ENCODE measurements around the gene SLC29A3. TPM values are rescaled to one million over a fixed set of nuclear protein-coding genes. Genes with fewer than 3 reads are reported as not detected.

Gene SLC29A3
- polyA plus RNA-seq, 1 of the 3 experiments (the other 2 are of a cell fraction), result 3.8 TPM

GRCh38 chr10:71291528-71291900 is 27.5 kb upstream of the SLC29A3 start:
- Histone ChIP-seq H2AFZ (ENCODE audit: low read depth) (no peak overlapping the region), H3K4me3 (ENCODE audit: low read depth in 2 of 2, low read length in 1 of 2) (no peak overlapping the region), H3K9me3 (no peaks in the 10 kb centered on the region), H3K4me1 (ENCODE audit: control insufficient read depth in 1 of 2, insufficient read depth in 2 of 2, low read depth in 1 of 2, low read length in 1 of 2) (peaks cover 0 to 15% of the 10 kb centered on the region in 2 experiments; a peak in 1 of 4 replicates), H3K79me2 (ENCODE audit: insufficient read depth) (no peaks in the 10 kb centered on the region), H4K20me1 (ENCODE audit: insufficient read depth) (peaks cover 8% of the 10 kb centered on the region; the same call in 1 of the 2 replicates), H3K27ac (ENCODE audit: low read depth in 2 of 2, low read length in 1 of 2) (no peak overlapping the region; a peak in 1 of 4 replicates), H3K36me3 (replicated peaks in 1 of 2; ENCODE audit: control insufficient read depth in 1 of 2, insufficient read depth in 2 of 2, low read length in 1 of 2) (peaks cover 28 to 79% of the 10 kb centered on the region in 2 experiments), H3K27me3 (ENCODE audit: insufficient read depth) (no peaks in the 10 kb centered on the region), H3K4me2 (no peak overlapping the region), H3F3A (replicated peaks; ENCODE audit: insufficient read depth) (no peaks in the 10 kb centered on the region), H3K9me2 (no peaks in the 10 kb centered on the region), H3K9ac (no peak overlapping the region)
- ChIA-PET POLR2A (no interaction called here), CTCF (interaction anchor here (2.1 to 7.8 kb wide), 3 partner anchors 11 to 388 kb away, joined by 8 to 38 read pairs (median 16); no protein-coding TSS in a partner anchor)
- DNase-seq, result no peak
- TF ChIP-seq FOXJ3 (CRISPR knock-in tag; IDR thresholded peaks at IDR 0.05) (no peak), MXI1 (IDR thresholded peaks at IDR 0.05; ENCODE audit: low read depth, low read length) (no peak), CTCF (IDR thresholded peaks at IDR 0.05) (no peak), EZH2phosphoT487 (IDR thresholded peaks at IDR 0.05; ENCODE audit: borderline replicate concordance, low read depth) (no peak), NRF1 (IDR thresholded peaks at IDR 0.05; ENCODE audit: low read depth, low read length) (no peak)
- 91% methylated on average over 10 of the region's 13 CpGs for WGBS (ENCODE audit: low lambda C conversion rate)

GRCh38 chr10:71292624-71293445 is 26.2 kb upstream of the SLC29A3 start:
- Histone ChIP-seq H3K9ac (no peak overlapping the region), H3K36me3 (replicated peaks in 1 of 2; ENCODE audit: control insufficient read depth in 1 of 2, insufficient read depth in 2 of 2, low read length in 1 of 2) (peaks cover 22 to 75% of the 10 kb centered on the region in 2 experiments), H3K4me1 (ENCODE audit: control insufficient read depth in 1 of 2, insufficient read depth in 2 of 2, low read depth in 1 of 2, low read length in 1 of 2) (peaks cover 0 to 15% of the 10 kb centered on the region in 2 experiments; a peak in 1 of 4 replicates), H2AFZ (ENCODE audit: low read depth) (no peak overlapping the region), H3K4me3 (ENCODE audit: low read depth in 2 of 2, low read length in 1 of 2) (no peak overlapping the region), H3K4me2 (no peak overlapping the region), H3K27ac (ENCODE audit: low read depth in 2 of 2, low read length in 1 of 2) (peak overlapping the region in 1 of 2 experiments; percentile 22; a peak in 1 of 4 replicates), H3K27me3 (ENCODE audit: insufficient read depth) (no peaks in the 10 kb centered on the region), H3K79me2 (ENCODE audit: insufficient read depth) (no peaks in the 10 kb centered on the region), H3F3A (replicated peaks; ENCODE audit: insufficient read depth) (no peaks in the 10 kb centered on the region), H3K9me3 (no peaks in the 10 kb centered on the region), H4K20me1 (ENCODE audit: insufficient read depth) (peaks cover 12% of the 10 kb centered on the region; the same call in 1 of the 2 replicates), H3K9me2 (no peaks in the 10 kb centered on the region)
- 87% methylated on average over 9 of the region's 10 CpGs for WGBS (ENCODE audit: low lambda C conversion rate)
- TF ChIP-seq YY1 (IDR thresholded peaks at IDR 0.05; ENCODE audit: low read depth) (no peak), FOXJ3 (CRISPR knock-in tag; IDR thresholded peaks at IDR 0.05) (no peak), EP300 (IDR thresholded peaks at IDR 0.05; ENCODE audit: borderline replicate concordance in 1 of 2, low read depth in 1 of 2, low read length in 1 of 2) (no peak), TCF12 (IDR thresholded peaks at IDR 0.05) (no peak), EZH2phosphoT487 (IDR thresholded peaks at IDR 0.05; ENCODE audit: borderline replicate concordance, low read depth) (no peak)
- TF ChIP-seq, protein P1, sequence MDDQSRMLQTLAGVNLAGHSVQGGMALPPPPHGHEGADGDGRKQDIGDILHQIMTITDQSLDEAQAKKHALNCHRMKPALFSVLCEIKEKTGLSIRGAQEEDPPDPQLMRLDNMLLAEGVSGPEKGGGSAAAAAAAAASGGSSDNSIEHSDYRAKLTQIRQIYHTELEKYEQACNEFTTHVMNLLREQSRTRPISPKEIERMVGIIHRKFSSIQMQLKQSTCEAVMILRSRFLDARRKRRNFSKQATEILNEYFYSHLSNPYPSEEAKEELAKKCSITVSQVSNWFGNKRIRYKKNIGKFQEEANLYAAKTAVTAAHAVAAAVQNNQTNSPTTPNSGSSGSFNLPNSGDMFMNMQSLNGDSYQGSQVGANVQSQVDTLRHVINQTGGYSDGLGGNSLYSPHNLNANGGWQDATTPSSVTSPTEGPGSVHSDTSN (IDR thresholded peaks at IDR 0.05), result no peak
- no peak for DNase-seq
- ChIA-PET CTCF (interaction anchor here (0.7 to 7.8 kb wide), 12 partner anchors 8 to 404 kb away, joined by 3 to 38 read pairs (median 4); no protein-coding TSS in a partner anchor), POLR2A (no interaction called here)

Data from SK-N-SH (cell line).